ENCODE results near the gene FAM107B.
A peak's percentile ranks its signal among the peaks of the same experiment; 100 is the strongest.

The FAM107B gene

DNA sequence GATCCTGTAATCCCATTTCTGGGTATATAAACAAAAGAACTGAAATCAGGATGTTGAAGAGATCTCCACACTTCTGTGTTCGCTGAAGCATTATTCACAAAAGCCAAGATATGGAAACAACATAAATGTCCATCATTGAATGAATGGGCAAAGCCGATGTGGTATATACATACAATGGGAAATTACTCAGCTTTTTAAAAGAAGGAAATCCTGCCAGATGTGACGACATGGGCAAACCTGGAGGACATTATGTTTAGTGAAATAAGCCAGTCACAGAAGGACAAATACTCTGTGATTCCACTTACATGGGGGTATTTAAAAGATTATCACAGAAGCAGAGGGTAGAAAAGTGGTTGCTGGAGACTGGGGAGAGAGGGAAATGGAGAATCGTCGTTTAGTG lies 23.9 kb upstream of the FAM107B start:
- H3K4me1 Mint-ChIP-seq, result no peaks in the 10 kb centered on the region
- H3K4me3 Mint-ChIP-seq, result no peak overlapping the region
- H3K27me3 Mint-ChIP-seq, result no peaks in the 10 kb centered on the region
- ATAC-seq (no peak), DNase-seq (no peak)
- peak overlapping the region in 1 of 2 donors; percentile 43 for H3K27ac Mint-ChIP-seq
- peaks cover 0 to 4% of the 10 kb centered on the region in 2 donors for H3K9me3 Mint-ChIP-seq

DNA sequence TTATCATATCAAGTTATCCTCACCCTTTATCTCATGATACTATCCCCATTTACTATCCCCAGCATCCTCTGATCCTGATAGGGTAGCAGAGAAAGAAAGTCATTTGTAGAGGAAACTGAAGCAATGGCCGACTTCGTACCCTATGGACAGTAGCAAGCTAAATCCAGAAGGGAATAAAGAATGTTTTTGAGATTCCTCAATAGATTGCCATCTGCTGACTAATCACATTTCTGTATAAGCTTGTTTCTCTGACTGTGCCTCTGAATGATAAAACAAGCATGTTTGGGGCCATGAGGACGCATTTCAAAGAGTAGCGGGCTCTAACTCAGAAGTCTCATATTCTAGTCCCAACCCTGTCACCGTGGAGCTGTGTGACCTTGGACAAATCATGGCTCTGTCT lies 13.2 kb upstream of the FAM107B start:
- H3K9me3 Mint-ChIP-seq, result peaks cover 6 to 23% of the 10 kb centered on the region in 2 donors
- no peak overlapping the region for H3K4me3 Mint-ChIP-seq
- ATAC-seq (no peak), DNase-seq (no peak)
- H3K4me1 Mint-ChIP-seq, result peaks cover 8% of the 10 kb centered on the region
- H3K27ac Mint-ChIP-seq, result no peak overlapping the region
- H3K27me3 Mint-ChIP-seq, result no peaks in the 10 kb centered on the region

DNA sequence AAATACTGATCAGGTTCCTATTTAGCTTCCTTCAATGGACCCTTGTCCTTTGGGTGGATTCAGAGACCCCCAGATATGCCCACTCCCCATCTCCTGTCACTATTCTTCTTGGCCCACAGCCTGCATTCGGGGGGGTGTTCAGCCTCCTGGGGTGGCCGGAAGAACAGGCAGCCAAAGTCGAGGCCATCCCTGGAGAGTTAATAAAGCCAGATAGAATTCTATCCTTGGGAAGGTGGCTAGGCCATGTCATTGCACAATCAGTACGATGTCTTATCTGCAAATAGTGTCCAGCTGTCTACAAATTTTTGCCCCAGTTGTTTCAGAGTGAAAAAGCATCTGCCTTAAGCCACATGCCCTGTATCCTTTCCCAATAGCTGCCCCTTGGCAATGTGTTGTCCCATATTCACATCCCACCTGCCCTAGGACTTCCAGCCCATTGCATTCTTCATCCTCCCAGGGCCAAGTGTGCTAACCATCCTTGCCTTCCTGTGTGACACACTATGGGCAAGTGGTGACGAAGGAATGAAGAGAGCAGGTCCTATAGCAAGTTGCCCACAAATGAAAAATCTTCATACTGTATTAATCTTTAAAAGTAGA lies 9.9 kb upstream of the FAM107B start:
- no peak for DNase-seq
- H3K4me3 Mint-ChIP-seq, result no peak overlapping the region
- peaks cover 13% of the 10 kb centered on the region for H3K4me1 Mint-ChIP-seq
- H3K27me3 Mint-ChIP-seq, result no peaks in the 10 kb centered on the region
- no peak for ATAC-seq
- peaks cover 5 to 21% of the 10 kb centered on the region in 2 donors for H3K9me3 Mint-ChIP-seq
- no peak overlapping the region for H3K27ac Mint-ChIP-seq

DNA sequence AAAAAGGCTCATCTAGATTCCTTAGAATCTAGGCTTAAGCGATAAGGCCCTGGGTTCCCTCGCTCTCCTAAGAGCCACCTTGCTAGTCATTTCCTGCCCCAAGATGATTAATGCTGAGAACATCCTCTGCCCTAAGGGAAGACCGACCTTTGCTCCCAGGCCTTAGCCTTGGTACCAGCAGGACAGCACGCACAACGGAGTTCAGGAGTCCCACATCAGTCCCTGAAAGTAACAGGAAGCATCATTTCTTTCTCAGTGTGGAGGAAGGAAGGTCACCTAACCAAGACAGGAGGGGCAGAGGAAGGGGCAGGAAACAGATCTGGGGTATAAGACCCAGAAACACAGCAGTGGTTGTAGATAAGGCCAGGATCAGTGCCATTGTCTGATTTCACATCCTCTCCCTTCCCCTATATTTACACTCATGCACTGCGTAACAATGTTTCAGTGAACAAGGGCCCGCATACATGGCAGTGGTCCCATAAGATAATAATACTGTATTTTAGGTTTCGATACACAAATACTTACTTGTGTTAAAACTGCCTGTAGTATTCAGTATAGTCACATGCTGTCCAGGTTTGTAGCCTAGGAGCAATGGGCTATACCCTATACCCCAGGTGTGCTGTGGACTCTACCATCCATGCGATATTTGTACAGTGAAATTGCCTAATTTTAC lies 8.1 kb upstream of the FAM107B start:
- peak overlapping the region in 1 of 2 donors; percentile 33 for H3K4me3 Mint-ChIP-seq
- peak; percentile 61 for ATAC-seq
- H3K27ac Mint-ChIP-seq, result peak overlapping the region in 1 of 2 donors; percentile 2

DNA sequence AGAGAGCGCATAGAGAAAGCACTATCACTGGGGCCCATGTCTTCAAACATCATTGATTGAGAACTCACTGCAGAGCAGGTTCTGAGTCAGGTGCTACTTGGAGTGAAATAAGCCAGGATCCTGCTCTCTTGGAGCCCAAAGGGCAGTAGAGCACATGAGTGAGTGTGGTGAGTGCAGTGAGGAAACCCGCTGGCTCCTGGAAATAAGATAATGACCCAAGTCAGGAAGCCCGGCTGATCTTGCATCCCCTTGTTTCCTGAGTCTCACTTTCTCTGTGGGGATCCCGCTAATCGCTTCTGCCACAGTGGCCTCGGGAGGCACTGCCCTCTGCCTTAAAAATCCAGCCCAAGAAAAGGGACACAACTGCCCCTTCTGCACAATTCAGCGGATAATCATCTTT lies 7.1 kb upstream of the FAM107B start:
- Mint-ChIP-seq H3K4me3 (no peak overlapping the region), H3K4me1 (peaks cover 13% of the 10 kb centered on the region), H3K27me3 (no peaks in the 10 kb centered on the region), H3K9me3 (peaks cover 0 to 13% of the 10 kb centered on the region in 2 donors), H3K27ac (no peak overlapping the region)
- DNase-seq, result no peak
- no peak for ATAC-seq

More for the DNA sequence above, 8.1 kb upstream of the FAM107B start:
- no peak for DNase-seq
- no peaks in the 10 kb centered on the region for H3K27me3 Mint-ChIP-seq
- peaks cover 0 to 13% of the 10 kb centered on the region in 2 donors for H3K9me3 Mint-ChIP-seq
- H3K4me1 Mint-ChIP-seq, result peaks cover 13% of the 10 kb centered on the region

DNA sequence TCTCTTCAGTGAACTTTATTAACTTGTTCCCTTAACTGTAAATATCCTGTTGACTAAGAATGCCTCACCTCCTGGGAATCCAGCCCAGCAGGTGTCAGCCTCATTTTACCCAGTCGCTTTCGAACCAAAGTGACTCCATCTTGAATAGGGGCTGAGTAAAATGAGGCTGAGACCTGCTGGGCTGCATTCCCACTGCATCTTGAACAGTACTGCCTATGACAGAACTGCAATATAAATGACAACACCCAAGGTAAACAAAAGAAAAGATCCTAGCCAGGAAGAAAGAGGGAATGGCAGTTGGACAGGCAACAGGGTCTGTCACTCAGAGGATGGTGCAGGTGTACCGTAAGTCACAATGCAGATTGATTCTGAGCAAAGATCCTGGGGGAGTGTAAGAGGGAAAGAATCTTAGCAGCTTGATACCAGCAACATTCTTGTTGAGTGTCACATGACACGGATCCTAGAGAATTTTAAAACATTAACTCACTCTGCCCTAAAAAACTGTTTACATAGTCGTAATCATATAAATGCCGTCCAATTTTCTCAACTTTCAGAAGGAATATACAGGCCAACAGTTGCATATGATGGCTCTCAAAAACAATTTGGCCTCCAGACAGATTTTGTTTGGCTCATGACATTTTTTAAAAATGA lies 4.4 kb upstream of the FAM107B start:
- H3K4me3 Mint-ChIP-seq, result no peak overlapping the region
- peaks cover 13% of the 10 kb centered on the region for H3K4me1 Mint-ChIP-seq
- no peak for DNase-seq
- no peak for ATAC-seq
- H3K9me3 Mint-ChIP-seq, result peaks cover 0 to under 1% of the 10 kb centered on the region in 2 donors
- no peaks in the 10 kb centered on the region for H3K27me3 Mint-ChIP-seq
- no peak overlapping the region for H3K27ac Mint-ChIP-seq

DNA sequence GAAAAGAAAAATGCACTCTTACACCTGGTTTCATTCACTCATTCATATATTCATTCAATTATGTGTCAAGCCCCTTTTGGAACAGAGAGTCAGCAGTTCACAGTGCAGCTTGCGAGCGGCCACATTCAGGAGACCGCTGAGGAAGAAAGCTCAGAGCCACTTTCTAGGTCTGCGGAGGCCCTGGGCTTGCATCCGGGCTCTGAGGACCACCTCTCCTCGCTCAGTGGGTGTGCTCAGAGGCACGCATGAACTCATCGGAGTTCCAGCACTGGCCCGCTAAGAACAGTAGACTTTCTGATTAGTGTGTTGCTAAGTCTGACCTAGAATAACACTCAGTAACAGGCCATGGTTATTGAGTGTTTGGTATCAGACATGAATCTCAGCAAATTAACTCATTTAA lies 1.8 kb upstream of the FAM107B start:
- Mint-ChIP-seq H3K27ac (no peak overlapping the region), H3K9me3 (no peaks in the 10 kb centered on the region), H3K27me3 (no peaks in the 10 kb centered on the region), H3K4me3 (no peak overlapping the region), H3K4me1 (peaks cover 6% of the 10 kb centered on the region)
- ATAC-seq (no peak), DNase-seq (no peak)

DNA sequence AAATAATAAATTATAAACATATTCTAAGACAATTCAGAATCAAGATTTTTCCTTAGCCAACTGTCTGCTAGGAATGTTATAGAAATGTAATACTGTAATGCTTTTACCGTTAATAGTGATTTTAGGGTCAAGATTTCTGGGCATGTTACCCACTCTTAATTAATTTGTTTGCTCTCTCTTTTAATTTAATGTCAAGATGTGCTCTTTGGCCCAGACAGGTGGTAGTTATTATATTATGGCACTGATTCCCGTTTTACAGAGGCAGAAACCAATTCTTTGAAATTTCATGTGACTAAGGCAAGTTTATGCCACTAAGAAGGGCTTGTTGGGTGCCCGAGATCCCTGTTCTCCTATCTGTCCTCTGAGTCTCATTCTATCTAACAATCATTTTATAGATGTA lies 959 bp upstream of the FAM107B start:
- DNase-seq, result no peak
- Mint-ChIP-seq H3K9me3 (no peaks in the 10 kb centered on the region), H3K27ac (no peak overlapping the region), H3K4me3 (no peak overlapping the region), H3K4me1 (peaks cover 6% of the 10 kb centered on the region), H3K27me3 (no peaks in the 10 kb centered on the region)
- no peak for ATAC-seq

DNA sequence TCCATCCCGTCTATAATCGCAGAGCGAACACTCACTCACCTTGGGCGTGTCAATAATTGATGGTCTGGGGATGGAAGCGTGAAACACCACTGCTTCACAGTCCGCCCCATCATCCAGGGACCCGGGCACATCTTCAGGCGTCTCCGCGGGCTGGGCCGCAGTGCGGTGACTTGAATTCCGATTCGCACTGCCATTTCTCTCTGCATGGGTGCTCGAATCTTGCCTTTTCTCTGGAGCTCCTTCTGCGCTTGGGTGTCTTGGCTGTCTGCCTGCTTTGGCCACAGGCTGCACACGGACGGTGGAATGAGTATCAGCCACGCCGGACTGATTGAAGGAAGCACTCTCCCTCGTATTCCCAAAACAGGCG lies 500 bp downstream of the FAM107B start:
- Mint-ChIP-seq H3K4me1 (peaks cover 6% of the 10 kb centered on the region), H3K4me3 (no peak overlapping the region), H3K27ac (no peak overlapping the region), H3K9me3 (no peaks in the 10 kb centered on the region), H3K27me3 (no peaks in the 10 kb centered on the region)
- DNase-seq (no peak), ATAC-seq (no peak)

DNA sequence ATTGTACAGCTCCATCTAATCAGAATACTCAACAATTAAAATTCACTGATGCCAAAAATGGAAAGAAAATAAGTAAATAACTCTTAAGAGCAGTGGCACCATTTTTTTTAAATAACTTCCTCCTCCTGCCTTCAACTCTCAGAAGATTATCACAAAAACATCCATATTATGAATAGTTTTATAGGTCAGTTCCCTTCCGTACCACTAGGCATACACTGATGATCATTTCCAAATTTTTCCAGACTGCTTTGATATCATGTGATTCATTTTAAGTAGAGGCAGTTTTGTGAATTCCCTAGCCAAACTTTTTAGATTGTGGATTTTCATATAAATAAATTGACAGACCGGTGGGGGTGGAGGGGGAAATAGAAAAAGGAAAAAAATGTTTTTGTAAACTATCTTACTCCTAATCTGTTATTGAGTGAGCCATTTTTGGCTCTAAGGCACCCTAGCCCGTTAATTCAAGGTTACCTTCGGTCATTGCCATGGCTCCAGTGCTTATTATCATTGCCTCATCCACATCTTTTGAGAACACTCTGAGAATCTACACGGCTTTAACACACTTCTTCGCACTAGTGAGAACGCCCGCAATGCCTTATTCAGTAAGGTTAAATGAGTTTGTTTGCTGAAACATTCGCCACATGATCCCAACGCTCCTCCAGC lies 1.0 kb downstream of the FAM107B start:
- Mint-ChIP-seq H3K27ac (peak overlapping the region in 1 of 2 donors; percentile 78), H3K27me3 (no peaks in the 10 kb centered on the region), H3K4me1 (peaks cover 6% of the 10 kb centered on the region), H3K4me3 (no peak overlapping the region), H3K9me3 (no peaks in the 10 kb centered on the region)
- ATAC-seq (no peak), DNase-seq (no peak)

DNA sequence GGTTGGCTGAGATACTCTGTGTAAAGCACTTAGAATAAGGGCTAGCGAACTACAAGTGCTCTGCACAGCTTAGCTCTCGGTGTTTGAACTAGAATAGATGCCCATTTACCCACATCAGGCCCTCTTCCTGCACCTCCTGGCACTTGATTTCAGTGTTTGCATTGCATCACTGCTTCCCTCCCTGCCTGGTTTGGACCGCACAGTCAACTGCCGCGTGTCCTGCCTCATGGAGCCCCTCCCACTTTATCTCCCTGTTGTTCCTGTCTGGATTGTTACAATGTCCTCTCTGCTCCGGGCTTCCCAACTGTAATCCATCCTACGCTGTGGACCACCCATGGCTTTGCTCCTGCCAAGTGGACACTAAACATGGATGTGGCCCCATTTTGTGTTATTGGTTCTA lies 2.3 kb downstream of the FAM107B start:
- DNase-seq, result no peak
- Mint-ChIP-seq H3K4me3 (no peak overlapping the region), H3K27me3 (no peaks in the 10 kb centered on the region), H3K4me1 (no peaks in the 10 kb centered on the region), H3K27ac (no peak overlapping the region), H3K9me3 (no peaks in the 10 kb centered on the region)
- ATAC-seq, result no peak

DNA sequence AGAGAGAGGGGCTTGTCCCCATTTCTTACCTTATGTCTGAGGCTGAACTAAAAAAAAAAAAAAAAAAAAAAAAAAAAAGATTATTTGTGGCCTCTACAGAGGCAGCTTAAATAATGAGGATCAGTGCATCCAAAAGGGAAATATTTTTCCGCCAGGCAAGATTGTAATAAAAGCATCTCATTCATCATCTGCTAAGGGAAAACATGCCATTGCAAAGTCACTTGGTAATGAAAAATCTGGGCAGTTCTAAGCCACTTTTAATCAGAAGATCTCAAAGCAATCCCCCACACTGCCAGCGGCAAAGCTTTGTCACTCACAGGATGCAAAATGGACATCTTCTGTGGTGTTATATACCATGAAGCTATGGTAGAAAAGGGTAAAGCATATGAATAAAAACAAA lies 3.8 kb downstream of the FAM107B start:
- ATAC-seq (no peak), DNase-seq (no peak)
- Mint-ChIP-seq H3K27ac (no peak overlapping the region), H3K9me3 (no peaks in the 10 kb centered on the region), H3K27me3 (no peaks in the 10 kb centered on the region), H3K4me1 (no peaks in the 10 kb centered on the region), H3K4me3 (no peak overlapping the region)

DNA sequence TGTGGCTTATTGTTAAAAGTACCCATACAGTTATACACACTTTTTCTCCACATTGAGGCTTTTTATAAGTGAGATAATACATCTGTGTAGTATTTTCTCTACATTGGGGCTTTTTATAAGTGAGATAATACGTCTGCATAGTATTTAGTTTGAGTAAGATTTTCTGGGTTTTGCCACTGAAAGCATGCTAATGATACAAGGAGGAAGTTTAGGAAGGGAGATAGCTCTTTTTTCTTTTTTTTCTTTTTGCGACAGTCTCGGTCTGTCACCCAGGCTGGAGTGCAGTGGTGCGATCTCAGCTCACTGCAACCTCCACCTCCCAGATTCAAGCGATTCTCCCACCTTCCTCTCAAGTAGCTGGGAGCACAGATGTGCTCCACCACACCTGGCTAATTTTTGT lies 13.3 kb downstream of the FAM107B start:
- ATAC-seq, result no peak
- Mint-ChIP-seq H3K9me3 (no peaks in the 10 kb centered on the region), H3K4me1 (peaks cover 5% of the 10 kb centered on the region)

DNA sequence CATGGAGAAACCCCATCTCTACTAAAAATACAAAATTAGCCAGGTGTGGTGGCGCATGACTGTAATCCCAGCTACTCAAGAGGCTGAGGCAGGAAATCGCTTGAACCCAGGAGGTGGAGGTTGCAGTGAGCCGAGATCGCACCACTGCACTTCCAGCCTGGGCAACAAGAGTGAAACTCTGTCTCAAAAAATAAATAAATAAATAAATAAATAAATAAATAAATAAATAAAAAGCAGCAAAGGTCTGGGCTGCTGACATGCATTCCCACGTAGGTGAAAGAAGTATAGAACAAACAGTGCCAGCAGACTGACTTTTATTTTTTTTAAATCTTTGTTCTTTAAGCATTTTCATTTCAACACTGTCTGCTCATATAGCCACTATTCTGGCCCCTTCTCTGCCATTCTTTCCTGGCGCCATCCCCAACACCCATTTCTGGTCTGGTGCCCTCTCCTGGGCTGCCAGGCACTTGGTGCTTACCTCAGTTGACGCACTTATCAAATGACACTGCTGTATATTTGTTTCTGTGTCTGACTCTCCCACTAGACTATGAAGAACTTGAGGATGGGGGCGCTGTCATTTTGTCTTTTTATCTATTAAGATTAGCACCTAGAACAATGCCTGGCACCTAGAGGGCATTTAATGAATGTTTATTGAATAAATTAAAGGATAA lies 15.6 kb downstream of the FAM107B start:
- no peak overlapping the region for H3K4me3 Mint-ChIP-seq
- H3K27me3 Mint-ChIP-seq, result no peaks in the 10 kb centered on the region
- H3K9me3 Mint-ChIP-seq, result no peaks in the 10 kb centered on the region
- peak overlapping the region in 1 of 2 donors; percentile 62 for H3K27ac Mint-ChIP-seq
- ATAC-seq (no peak), DNase-seq (peak in 1 of 2 donors; percentile 19)
- peaks cover 5% of the 10 kb centered on the region for H3K4me1 Mint-ChIP-seq

More for the DNA sequence above, 13.3 kb downstream of the FAM107B start:
- H3K27ac Mint-ChIP-seq, result no peak overlapping the region
- H3K27me3 Mint-ChIP-seq, result no peaks in the 10 kb centered on the region
- no peak for DNase-seq
- H3K4me3 Mint-ChIP-seq, result no peak overlapping the region

DNA sequence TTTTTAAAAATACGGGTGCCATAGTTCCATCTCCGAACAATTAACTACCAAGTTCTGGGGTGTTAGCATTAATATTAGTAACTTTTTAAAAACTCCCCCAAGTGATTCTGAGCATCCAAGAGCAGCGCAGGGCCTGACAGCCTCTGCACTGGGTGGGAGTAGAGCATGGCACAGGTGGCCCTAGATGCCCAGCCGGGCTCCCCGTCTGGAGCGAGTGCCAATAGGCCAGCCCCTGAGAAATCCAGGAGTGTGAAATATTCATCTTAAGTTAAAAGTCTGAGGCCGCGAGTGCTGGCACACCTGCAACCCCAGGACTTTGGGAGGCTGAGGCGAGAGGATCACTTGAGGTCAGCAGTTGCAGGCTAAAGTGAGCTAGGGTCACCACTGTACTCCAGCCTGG lies 16.2 kb downstream of the FAM107B start:
- no peaks in the 10 kb centered on the region for H3K9me3 Mint-ChIP-seq
- ATAC-seq, result no peak
- DNase-seq, result no peak
- H3K4me3 Mint-ChIP-seq, result no peak overlapping the region
- peaks cover 5% of the 10 kb centered on the region for H3K4me1 Mint-ChIP-seq
- no peaks in the 10 kb centered on the region for H3K27me3 Mint-ChIP-seq
- no peak overlapping the region for H3K27ac Mint-ChIP-seq
